GM18861 (cell line): ENCODE results near the gene ARHGEF19.
"Not testable (repeated sequence)": the region's sequence is repeated elsewhere in the genome, so short reads cannot be mapped to it uniquely, and the experiment has no call there.

Experiments used
- ATAC-seq: cut with Tn5 transposase; IDR thresholded peaks from one replicate; pipeline ENCODE4 v1.9.1; 2021; ENCODE audit not compliant: unreplicated experiment

The ARHGEF19 gene

GRCh38 chr1:16212251-16212961 is at the start of gene ARHGEF19:
TSS of gene ARHGEF19 (minus strand) at chr1:16212652. CDS start at chr1:16209054, 3,598 bp downstream.
- no peak for ATAC-seq

GRCh38 chr1:16262067-16262466 is 49.6 kb upstream of the ARHGEF19 start:
- no peak for ATAC-seq

- no peak for ATAC-seq
These were observed 48.4 kb upstream of the ARHGEF19 start for GRCh38 chr1:16260814-16261213.

GRCh38 chr1:16258591-16259135 is 46.2 kb upstream of the ARHGEF19 start:
- no peak for ATAC-seq

- ATAC-seq: no peak
These were observed 45.5 kb upstream of the ARHGEF19 start for GRCh38 chr1:16257968-16258367.

- ATAC-seq: not testable (repeated sequence)
These were observed 45.1 kb upstream of the ARHGEF19 start for GRCh38 chr1:16257556-16257955.

- ATAC-seq: no peak
These were observed 44.0 kb upstream of the ARHGEF19 start for GRCh38 chr1:16256478-16256877.

GRCh38 chr1:16254263-16254928 is 41.9 kb upstream of the ARHGEF19 start:
- no peak for ATAC-seq

GRCh38 chr1:16253332-16253922 is 41.0 kb upstream of the ARHGEF19 start:
- ATAC-seq: no peak

- no peak for ATAC-seq
These were observed 40.5 kb upstream of the ARHGEF19 start for GRCh38 chr1:16252912-16253311.

GRCh38 chr1:16251381-16251780 is 38.9 kb upstream of the ARHGEF19 start:
- no peak for ATAC-seq

- no peak for ATAC-seq
These were observed 38.2 kb upstream of the ARHGEF19 start for GRCh38 chr1:16250524-16251251.

- ATAC-seq: no peak
These were observed 37.3 kb upstream of the ARHGEF19 start for GRCh38 chr1:16249596-16250241.

- ATAC-seq: peak; percentile 46
These were observed 36.4 kb upstream of the ARHGEF19 start for GRCh38 chr1:16248603-16249516.

GRCh38 chr1:16248007-16248436 is 35.6 kb upstream of the ARHGEF19 start:
- no peak for ATAC-seq

GRCh38 chr1:16247441-16247840 is 35.0 kb upstream of the ARHGEF19 start:
- ATAC-seq: no peak

- no peak for ATAC-seq
These were observed 34.5 kb upstream of the ARHGEF19 start for GRCh38 chr1:16246961-16247360.

GRCh38 chr1:16246239-16246638 is 33.8 kb upstream of the ARHGEF19 start:
- ATAC-seq: not testable (repeated sequence)

GRCh38 chr1:16245476-16246196 is 33.2 kb upstream of the ARHGEF19 start:
- no peak for ATAC-seq
